Upper lobe of left lung (tissue), 6 donors: Measurements from ENCODE around the gene SCYL3. TPM values are rescaled to one million over a fixed set of nuclear protein-coding genes. Genes with fewer than 3 reads are reported as not detected.

ENCODE experiments used
- ATAC-seq, 2 donors: fragments of 200-7000 bp; cut with Tn5 transposase; one replicate each; pipeline ENCODE4 v1.9.1; 2022; ENCODE audit warnings: mild to moderate bottlenecking in 2 of 2, moderate library complexity in 2 of 2; ENCODE audit not compliant: low FRiP score in 2 of 2
- DNase-seq, 2 donors: peaks; one replicate each; pipeline ENCODE4 v3.0.0-alpha.2; 2019 to 2020
- H3K27ac ChIP-seq, 4 donors: fragments of 200-600 bp; sonication (generic); one replicate each; pipeline ENCODE4 v1.5.1; 2016 to 2019
- H3K27me3 ChIP-seq, 4 donors: fragments of 200-600 bp; sonication (generic); one replicate each; pipeline ENCODE4 v1.5.1; 2017 to 2019
- H3K36me3 ChIP-seq, 4 donors: fragments of 200-600 bp; sonication (generic); one replicate each; pipeline ENCODE4 v1.5.1; 2016 to 2019
- H3K4me1 ChIP-seq, 4 donors: fragments of 200-600 bp; sonication (generic); one replicate each; pipeline ENCODE4 v1.5.1; 2018 to 2019
- H3K4me3 ChIP-seq, 4 donors: fragments of 200-600 bp; sonication (generic); one replicate each; pipeline ENCODE4 v1.5.1; 2017 to 2019; ENCODE audit warnings: mild to moderate bottlenecking in 2 of 4, moderate library complexity in 1 of 4
- H3K9me3 ChIP-seq, 4 donors: fragments of 200-600 bp; sonication (generic); one replicate each; pipeline ENCODE4 v1.5.1; 2018 to 2019
- EP300 ChIP-seq, 4 donors: sonication (generic); formaldehyde crosslinking; IDR thresholded peaks; one replicate each; pipeline ENCODE4 v1.5.1; 2017; ENCODE audit warnings: antibody characterized with exemption in 4 of 4, control low read depth in 2 of 4
- POLR2A ChIP-seq, 4 donors: fragments of 450-650 bp; IDR thresholded peaks; one replicate each; pipeline ENCODE4 v1.5.1; 2016 to 2017; ENCODE audit warnings: antibody characterized with exemption in 4 of 4, mild to moderate bottlenecking in 2 of 4
- POLR2AphosphoS5 ChIP-seq, 2 donors: sonication (generic); formaldehyde crosslinking; IDR thresholded peaks; one replicate each; pipeline ENCODE4 v1.5.1; 2017; ENCODE audit warnings: antibody characterized with exemption in 2 of 2
- WGBS, 2 donors: methylation state at CpG; one replicate each; pipeline ENCODE4 v1.1.5; 2017 to 2018; 5-methylcytosine and 5-hydroxymethylcytosine counted together
- total RNA-seq, 6 donors: library from RNA; depleted of rRNA in 4 of 6; stranded (reverse); fragments of >200 nt in 4 of 6; gene quantifications; one replicate each; pipeline versions ENCODE4 v1.1.0 to v1.2.1, GENCODE V29; 2016 to 2021
- TF ChIP-seq, protein P1 (sequence below), 6 experiments: fragments of 450-650 bp in 4 of 6; fragments of 200-600 bp in 2 of 6; sonication (generic) in 2 of 6; IDR thresholded peaks; one replicate each; pipeline ENCODE4 v1.5.1; 2016 to 2019; ENCODE audit warnings: antibody characterized with exemption in 6 of 6
- donor health status: DM: no; HTN: no; CAD: no; lungs with moderate emphysema.
- donor health status: DM: no; HTN: yes; CAD: no; lungs with severe emphysema.

Gene SCYL3
- total RNA-seq, 6 donors from 2014 or later = 6.4 to 15.1 (median 10.7) TPM

DNA sequence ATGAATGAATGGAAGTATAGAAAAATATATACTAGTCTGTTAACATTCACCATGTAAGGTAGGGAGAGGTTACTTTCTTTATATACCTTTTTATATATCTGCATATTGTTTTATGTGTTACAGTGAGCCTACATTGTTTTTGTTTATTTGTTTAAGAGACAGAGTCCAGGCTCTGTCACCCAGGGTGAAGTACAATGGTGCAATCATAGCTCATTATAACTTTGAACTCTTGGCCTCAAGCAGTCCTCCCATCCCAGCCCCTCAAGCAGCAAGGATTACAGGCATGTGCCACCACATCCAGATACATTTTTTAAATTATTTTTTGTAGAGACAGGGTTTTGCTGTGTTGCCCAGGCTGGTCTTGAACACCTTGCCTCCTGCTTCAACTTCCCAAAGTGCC lies 7.4 kb upstream of the SCYL3 start:
- H3K9me3 ChIP-seq = no peaks in the 10 kb centered on the region
- H3K36me3 ChIP-seq = no peaks in the 10 kb centered on the region
- TF ChIP-seq EP300 (IDR thresholded peaks at IDR 0.05) = no peak
- no peak for TF ChIP-seq POLR2A (IDR thresholded peaks at IDR 0.05)
- TF ChIP-seq POLR2AphosphoS5 (IDR thresholded peaks at IDR 0.05) = no peak
- TF ChIP-seq, protein P1, sequence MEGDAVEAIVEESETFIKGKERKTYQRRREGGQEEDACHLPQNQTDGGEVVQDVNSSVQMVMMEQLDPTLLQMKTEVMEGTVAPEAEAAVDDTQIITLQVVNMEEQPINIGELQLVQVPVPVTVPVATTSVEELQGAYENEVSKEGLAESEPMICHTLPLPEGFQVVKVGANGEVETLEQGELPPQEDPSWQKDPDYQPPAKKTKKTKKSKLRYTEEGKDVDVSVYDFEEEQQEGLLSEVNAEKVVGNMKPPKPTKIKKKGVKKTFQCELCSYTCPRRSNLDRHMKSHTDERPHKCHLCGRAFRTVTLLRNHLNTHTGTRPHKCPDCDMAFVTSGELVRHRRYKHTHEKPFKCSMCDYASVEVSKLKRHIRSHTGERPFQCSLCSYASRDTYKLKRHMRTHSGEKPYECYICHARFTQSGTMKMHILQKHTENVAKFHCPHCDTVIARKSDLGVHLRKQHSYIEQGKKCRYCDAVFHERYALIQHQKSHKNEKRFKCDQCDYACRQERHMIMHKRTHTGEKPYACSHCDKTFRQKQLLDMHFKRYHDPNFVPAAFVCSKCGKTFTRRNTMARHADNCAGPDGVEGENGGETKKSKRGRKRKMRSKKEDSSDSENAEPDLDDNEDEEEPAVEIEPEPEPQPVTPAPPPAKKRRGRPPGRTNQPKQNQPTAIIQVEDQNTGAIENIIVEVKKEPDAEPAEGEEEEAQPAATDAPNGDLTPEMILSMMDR (IDR thresholded peaks at IDR 0.05) = no peak
- H3K27me3 ChIP-seq = no peaks in the 10 kb centered on the region
- ATAC-seq (no peak), DNase-seq (no peak)
- H3K4me1 ChIP-seq = no peaks in the 10 kb centered on the region
- H3K4me3 ChIP-seq = no peak overlapping the region
- no peak overlapping the region for H3K27ac ChIP-seq

DNA sequence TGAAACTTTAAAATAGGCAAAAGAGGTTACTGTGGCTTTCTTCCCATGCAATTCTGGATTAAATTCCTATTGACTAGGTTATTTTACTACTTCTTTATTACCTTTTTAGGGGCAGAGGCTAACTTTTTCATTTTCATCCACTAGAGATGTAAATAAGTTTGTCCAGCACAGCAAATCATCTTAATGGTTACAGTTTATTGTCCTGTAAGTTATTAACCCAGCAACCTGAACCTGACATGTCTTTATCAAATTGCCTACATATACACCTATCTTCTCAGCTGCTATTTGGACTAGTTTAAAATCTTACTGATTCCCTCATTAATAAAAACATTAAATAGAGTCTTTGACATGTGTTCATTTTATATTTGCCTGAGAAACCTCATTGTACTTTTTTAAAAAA lies 6.9 kb upstream of the SCYL3 start:
- H3K9me3 ChIP-seq = no peaks in the 10 kb centered on the region
- no peak overlapping the region for H3K27ac ChIP-seq
- DNase-seq (no peak), ATAC-seq (no peak)
- no peaks in the 10 kb centered on the region for H3K4me1 ChIP-seq
- no peaks in the 10 kb centered on the region for H3K27me3 ChIP-seq
- TF ChIP-seq POLR2A (IDR thresholded peaks at IDR 0.05) (no peak), EP300 (IDR thresholded peaks at IDR 0.05) (no peak), POLR2AphosphoS5 (IDR thresholded peaks at IDR 0.05) (no peak)
- TF ChIP-seq, protein P1 (IDR thresholded peaks at IDR 0.05) = no peak
- H3K4me3 ChIP-seq = no peak overlapping the region
- no peaks in the 10 kb centered on the region for H3K36me3 ChIP-seq

DNA sequence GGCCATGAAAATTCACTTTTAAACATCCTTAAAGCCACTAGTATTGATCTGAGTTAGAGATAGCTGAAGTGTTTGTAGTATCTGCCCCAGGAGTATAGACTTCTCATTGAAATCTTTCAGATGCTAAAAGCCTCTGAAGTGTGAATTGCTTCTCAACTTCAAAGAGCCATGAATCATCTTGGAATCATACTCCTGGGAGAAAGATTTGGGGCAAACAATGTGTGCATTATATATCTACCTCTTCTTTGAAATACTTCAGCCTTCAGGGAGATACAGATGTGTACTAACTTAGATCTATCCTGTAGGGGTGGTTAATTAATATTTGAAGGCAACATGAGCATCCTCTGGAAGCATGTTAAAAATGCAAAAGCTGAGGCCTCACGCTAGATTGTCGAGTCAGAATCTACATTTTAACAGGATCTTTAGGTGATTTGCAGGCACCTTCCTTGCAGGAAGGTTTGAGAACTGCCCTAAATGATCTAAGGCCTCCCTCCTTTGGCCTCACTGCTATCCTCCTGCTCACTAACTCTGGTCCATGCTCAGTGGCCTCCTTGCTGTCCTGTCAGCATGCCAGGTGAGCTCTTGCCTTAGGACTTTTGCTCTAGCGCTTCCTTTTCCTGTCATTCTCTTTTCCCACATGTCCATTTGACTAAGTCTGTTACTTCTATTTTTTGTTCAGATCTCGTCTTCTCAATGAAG lies 6.0 kb upstream of the SCYL3 start:
- H3K4me3 ChIP-seq = no peak overlapping the region
- WGBS, 2 donors = 50 to 64% methylated on average over 4 of the region's 4 CpGs
- ATAC-seq = no peak
- H3K27me3 ChIP-seq = no peaks in the 10 kb centered on the region
- peaks cover 0 to 2% (median 0%) of the 10 kb centered on the region in 4 donors for H3K4me1 ChIP-seq
- H3K27ac ChIP-seq = no peak overlapping the region
- TF ChIP-seq POLR2AphosphoS5 (IDR thresholded peaks at IDR 0.05) (no peak), EP300 (IDR thresholded peaks at IDR 0.05) (no peak), POLR2A (IDR thresholded peaks at IDR 0.05) (no peak)
- TF ChIP-seq, protein P1 (IDR thresholded peaks at IDR 0.05) = no peak
- DNase-seq = no peak
- H3K9me3 ChIP-seq = no peaks in the 10 kb centered on the region
- no peaks in the 10 kb centered on the region for H3K36me3 ChIP-seq

DNA sequence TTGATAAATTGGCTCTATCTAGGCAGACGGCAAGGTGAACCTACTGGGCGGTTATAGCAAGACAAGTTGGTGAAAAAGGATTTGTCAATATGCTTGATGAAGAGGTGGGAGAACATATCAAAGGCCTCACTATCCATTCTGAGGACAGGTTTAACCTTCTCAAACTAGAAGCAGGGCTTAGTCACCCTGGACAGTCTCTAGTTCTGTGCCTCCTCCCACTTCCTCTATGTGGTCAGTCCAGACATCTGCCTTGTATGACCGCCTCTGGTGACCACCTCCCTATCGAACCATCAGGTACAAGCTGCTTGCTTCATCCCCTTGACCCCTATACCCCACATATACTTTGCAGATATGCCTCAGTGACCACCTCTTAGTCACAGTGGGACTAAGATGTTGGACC lies 2.3 kb upstream of the SCYL3 start:
- H3K4me3 ChIP-seq = no peak overlapping the region
- H3K4me1 ChIP-seq = peaks cover 13 to 22% (median 17%) of the 10 kb centered on the region in 4 donors
- ATAC-seq (no peak), DNase-seq (no peak)
- no peaks in the 10 kb centered on the region for H3K27me3 ChIP-seq
- no peaks in the 10 kb centered on the region for H3K9me3 ChIP-seq
- no peak overlapping the region for H3K27ac ChIP-seq
- H3K36me3 ChIP-seq = no peaks in the 10 kb centered on the region
- WGBS, 2 donors = 76 to 96% methylated on average over 4 of the region's 4 CpGs
- TF ChIP-seq EP300 (IDR thresholded peaks at IDR 0.05) (no peak), POLR2A (IDR thresholded peaks at IDR 0.05) (no peak), POLR2AphosphoS5 (IDR thresholded peaks at IDR 0.05) (no peak)
- TF ChIP-seq, protein P1 (IDR thresholded peaks at IDR 0.05) = no peak
